Measurements from ENCODE around the gene FAM32A.

DNA sequence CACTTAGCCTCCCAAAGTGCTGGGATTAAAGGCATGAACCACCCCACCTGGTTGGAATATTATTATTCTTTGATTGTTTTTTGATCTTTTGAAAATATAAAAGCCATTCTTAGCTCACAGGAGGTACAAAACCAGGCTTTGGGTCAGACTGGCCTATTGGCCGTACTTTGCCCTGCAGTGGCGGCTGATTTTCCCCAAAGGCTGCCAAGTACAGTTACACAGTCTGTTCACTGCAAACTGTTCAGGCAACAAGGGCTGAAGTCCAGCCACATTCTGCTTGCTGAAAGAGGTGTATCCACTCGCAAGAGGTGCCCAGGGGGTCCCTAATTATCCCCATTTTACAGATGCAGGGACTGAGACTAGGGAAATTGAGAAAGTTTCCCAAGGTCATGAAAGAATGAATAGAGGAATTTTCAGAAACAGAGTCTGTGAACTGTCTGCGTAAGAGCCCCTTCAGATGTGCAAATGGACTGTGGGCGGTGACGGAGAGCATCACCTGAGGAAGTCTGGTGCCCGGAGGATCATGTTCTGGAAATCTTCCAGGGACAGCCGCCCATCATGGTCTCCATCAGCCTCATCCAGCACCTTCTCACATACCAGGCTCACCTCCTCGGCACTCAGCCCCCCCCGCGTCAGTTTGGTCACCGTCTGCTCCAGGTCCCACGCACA, 20.9 kb upstream of the FAM32A start:
- TF ChIP-seq, protein P1, sequence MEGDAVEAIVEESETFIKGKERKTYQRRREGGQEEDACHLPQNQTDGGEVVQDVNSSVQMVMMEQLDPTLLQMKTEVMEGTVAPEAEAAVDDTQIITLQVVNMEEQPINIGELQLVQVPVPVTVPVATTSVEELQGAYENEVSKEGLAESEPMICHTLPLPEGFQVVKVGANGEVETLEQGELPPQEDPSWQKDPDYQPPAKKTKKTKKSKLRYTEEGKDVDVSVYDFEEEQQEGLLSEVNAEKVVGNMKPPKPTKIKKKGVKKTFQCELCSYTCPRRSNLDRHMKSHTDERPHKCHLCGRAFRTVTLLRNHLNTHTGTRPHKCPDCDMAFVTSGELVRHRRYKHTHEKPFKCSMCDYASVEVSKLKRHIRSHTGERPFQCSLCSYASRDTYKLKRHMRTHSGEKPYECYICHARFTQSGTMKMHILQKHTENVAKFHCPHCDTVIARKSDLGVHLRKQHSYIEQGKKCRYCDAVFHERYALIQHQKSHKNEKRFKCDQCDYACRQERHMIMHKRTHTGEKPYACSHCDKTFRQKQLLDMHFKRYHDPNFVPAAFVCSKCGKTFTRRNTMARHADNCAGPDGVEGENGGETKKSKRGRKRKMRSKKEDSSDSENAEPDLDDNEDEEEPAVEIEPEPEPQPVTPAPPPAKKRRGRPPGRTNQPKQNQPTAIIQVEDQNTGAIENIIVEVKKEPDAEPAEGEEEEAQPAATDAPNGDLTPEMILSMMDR (IDR thresholded peaks at IDR 0.05), result no peak
- TF ChIP-seq EZH2 (IDR thresholded peaks at IDR 0.05; ENCODE audit: borderline replicate concordance, insufficient read depth, low read depth, low read length, poor library complexity, severe bottlenecking), result no peak
